Activated CD8-positive, alpha-beta T cell treated with anti-CD3 and anti-CD28 coated beads for 36 hours (primary cell): ENCODE results near the gene OPALIN. TPM values are rescaled to one million over a fixed set of nuclear protein-coding genes. Genes with fewer than 3 reads are reported as not detected.

Experiments used
- ATAC-seq: fragments of 200-7000 bp; cut with Tn5 transposase; one replicate; pipeline ENCODE4 v1.10.0; 2021; ENCODE audit warnings: mild to moderate bottlenecking, moderate library complexity
- CTCF ChIA-PET: fragments of 350-600 bp; sonication (Branson Sonifier 250); formaldehyde crosslinking; loops from one replicate; lab custom pipeline; 2021; ENCODE audit warnings: antibody characterized with exemption; lab: Charles Lee
- POLR2A ChIA-PET: fragments of 350-600 bp; sonication (Branson Sonifier 250); formaldehyde crosslinking; loops from one replicate; lab custom pipeline; 2021; ENCODE audit warnings: antibody characterized with exemption; lab: Charles Lee
- DNase-seq: peaks from one replicate; pipeline ENCODE4 v3.0.0-alpha.2; 2020
- H3K27ac Mint-ChIP-seq: one replicate; pipeline ENCODE4 v1.8.0; 2021; ENCODE audit warnings: mild to moderate bottlenecking, mixed read lengths
- H3K27me3 Mint-ChIP-seq: one replicate; pipeline ENCODE4 v1.8.0; 2021; ENCODE audit warnings: mixed read lengths
- H3K36me3 Mint-ChIP-seq: one replicate; pipeline ENCODE4 v1.8.0; 2021; ENCODE audit warnings: low read depth, mixed read lengths
- H3K4me1 Mint-ChIP-seq: one replicate; pipeline ENCODE4 v1.8.0; 2021; ENCODE audit warnings: low read depth, mixed read lengths
- H3K4me3 Mint-ChIP-seq: one replicate; pipeline ENCODE4 v1.8.0; 2021; ENCODE audit warnings: mild to moderate bottlenecking, moderate library complexity, mixed read lengths
- H3K9me3 Mint-ChIP-seq: one replicate; pipeline ENCODE4 v1.8.0; 2021; ENCODE audit warnings: mixed read lengths
- CTCF ChIP-seq: fragments of 200-600 bp; IDR thresholded peaks from one replicate; pipeline ENCODE4 v1.8.0; 2022; ENCODE audit warnings: antibody characterized with exemption, mild to moderate bottlenecking
- intact Hi-C: fragments of 100-400 bp; cut with micrococcal nuclease; formaldehyde crosslinking; loops from one replicate; pipeline ENCODE4 v1.10.0; 2022
- total RNA-seq, 2 experiments: library from RNA; stranded (reverse); gene quantifications; one replicate each; pipeline ENCODE4 v1.2.3, GENCODE V29; 2021

OPALIN gene
- total RNA-seq, 2 experiments from 2014 or later = not detected

DNA sequence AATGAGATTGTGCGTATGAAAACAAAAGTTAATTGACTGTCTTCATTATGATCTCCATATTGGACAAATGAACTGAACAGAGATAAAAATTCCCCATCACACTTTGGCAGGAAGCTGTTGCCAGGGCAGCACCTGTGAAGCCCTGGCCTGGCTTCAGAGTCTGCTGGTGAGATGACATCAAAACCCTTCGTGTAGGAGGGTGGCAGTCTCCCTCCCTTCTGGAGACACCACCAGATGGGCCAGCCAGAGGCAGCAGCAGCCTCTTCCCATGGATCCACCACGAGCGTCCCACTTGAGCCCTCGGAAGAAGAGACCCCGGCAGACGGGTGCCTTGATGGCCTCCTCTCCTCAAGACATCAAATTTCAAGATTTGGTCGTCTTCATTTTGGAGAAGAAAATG is 54.6 kb downstream of the OPALIN start, which contains the start of gene DNTT:
TSS of gene DNTT (plus strand) at position 205 of the 400 bp plus-strand sequence. CDS start at position 269, 64 bp downstream.
- ChIA-PET CTCF (interaction anchor here (1.4 to 3.0 kb wide), 3 partner anchors 37 to 75 kb away, joined by 3 to 11 read pairs (median 4); no protein-coding TSS in a partner anchor), POLR2A (no interaction called here)
- no peak for TF ChIP-seq CTCF
- ATAC-seq (no peak), DNase-seq (no peak)
- intact Hi-C loops = no loop called here
- H3K4me1 Mint-ChIP-seq = peaks cover 43% of the 10 kb centered on the region
- H3K4me3 Mint-ChIP-seq = no peak within 1 kb of the TSS
- peaks cover 6% of the 10 kb centered on the region for H3K27me3 Mint-ChIP-seq
- H3K36me3 Mint-ChIP-seq = no peaks in the 10 kb centered on the region
- H3K9me3 Mint-ChIP-seq = no peaks in the 10 kb centered on the region
- H3K27ac Mint-ChIP-seq = no peak within 1 kb of the TSS

GRCh38 chr10:96301616-96302015 is 57.2 kb downstream of the OPALIN start:
- no peak for DNase-seq
- POLR2A ChIA-PET = no interaction called here
- TF ChIP-seq CTCF = no peak
- Mint-ChIP-seq H3K9me3 (no peaks in the 10 kb centered on the region), H3K27ac (no peak overlapping the region), H3K4me3 (no peak overlapping the region), H3K27me3 (no peaks in the 10 kb centered on the region), H3K4me1 (peaks cover 56% of the 10 kb centered on the region), H3K36me3 (no peaks in the 10 kb centered on the region)
- CTCF ChIA-PET = interaction anchor here (0.6 to 1.6 kb wide), 3 partner anchors 8 to 1055 kb away, joined by 3 to 5 read pairs (median 4); no protein-coding TSS in a partner anchor
- intact Hi-C loops = no loop called here
- no peak for ATAC-seq

DNA sequence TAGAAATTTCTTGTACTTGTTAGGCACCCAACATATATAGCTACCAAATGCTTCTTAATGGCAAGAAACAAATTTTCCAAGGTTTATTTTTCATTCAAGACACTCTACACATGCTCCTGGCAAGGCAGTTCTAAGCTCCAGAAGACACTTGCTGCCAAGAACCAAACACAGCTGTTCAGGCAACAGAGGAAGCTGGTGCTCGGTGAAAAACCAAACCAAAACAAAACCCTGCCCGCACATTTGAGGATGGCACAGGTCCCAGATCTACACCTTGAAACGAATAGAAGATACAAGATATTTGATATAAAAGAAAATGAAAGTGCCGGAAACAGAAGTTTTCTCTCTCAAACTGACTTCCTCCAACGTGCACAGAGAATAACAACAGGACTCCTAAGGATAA is 59.4 kb downstream of the OPALIN start:
- Mint-ChIP-seq H3K4me3 (peak overlapping the region; percentile 47), H3K9me3 (no peaks in the 10 kb centered on the region), H3K4me1 (peaks cover 52% of the 10 kb centered on the region), H3K27ac (peak overlapping the region; percentile 80), H3K36me3 (no peaks in the 10 kb centered on the region), H3K27me3 (no peaks in the 10 kb centered on the region)
- ChIA-PET POLR2A (interaction anchor here (1.1 kb wide), 1 partner anchor 169 kb away, joined by 3 read pairs; the partner anchor contains the start of gene ZNF518A), CTCF (interaction anchor here (0.6 to 1.8 kb wide), 5 partner anchors 8 to 70 kb away, joined by 3 to 10 read pairs (median 5); no protein-coding TSS in a partner anchor)
- no peak for TF ChIP-seq CTCF
- intact Hi-C loops = loop anchor here (10.0 kb wide), 1 partner anchor 285 kb away; no protein-coding TSS in a partner anchor
- peak; percentile 21 for DNase-seq
- ATAC-seq = peak; percentile 12

DNA sequence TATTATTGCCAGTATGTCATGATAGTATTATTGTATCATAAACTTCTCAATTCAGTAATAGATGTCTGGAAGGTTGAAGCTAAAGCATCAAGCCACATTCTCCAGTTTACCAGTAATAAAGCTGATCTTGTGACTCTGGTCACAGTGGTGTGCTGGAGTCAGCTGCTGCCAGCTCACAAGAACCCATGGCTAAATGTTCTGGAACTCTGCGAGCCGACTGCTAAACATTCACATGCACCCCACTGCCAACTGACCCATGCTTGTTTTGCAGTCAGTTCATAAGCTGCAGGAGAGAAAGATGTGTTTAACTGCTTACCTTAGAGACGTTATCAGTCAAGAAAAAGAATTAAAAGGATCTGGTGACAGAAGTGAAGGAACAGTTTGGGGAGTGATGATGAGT is 60.4 kb downstream of the OPALIN start:
- DNase-seq (no peak), ATAC-seq (no peak)
- ChIA-PET CTCF (interaction anchor here (0.8 to 1.1 kb wide), 2 partner anchors 69 to 900 kb away, joined by 3 read pairs; no protein-coding TSS in a partner anchor), POLR2A (no interaction called here)
- no peak for TF ChIP-seq CTCF
- no peak overlapping the region for H3K4me3 Mint-ChIP-seq
- no peaks in the 10 kb centered on the region for H3K9me3 Mint-ChIP-seq
- H3K27me3 Mint-ChIP-seq = peaks cover 3% of the 10 kb centered on the region
- no peak overlapping the region for H3K27ac Mint-ChIP-seq
- no peaks in the 10 kb centered on the region for H3K36me3 Mint-ChIP-seq
- peaks cover 51% of the 10 kb centered on the region for H3K4me1 Mint-ChIP-seq
- intact Hi-C loops = loop anchor here (10.0 kb wide), 1 partner anchor 284 kb away; no protein-coding TSS in a partner anchor

DNA sequence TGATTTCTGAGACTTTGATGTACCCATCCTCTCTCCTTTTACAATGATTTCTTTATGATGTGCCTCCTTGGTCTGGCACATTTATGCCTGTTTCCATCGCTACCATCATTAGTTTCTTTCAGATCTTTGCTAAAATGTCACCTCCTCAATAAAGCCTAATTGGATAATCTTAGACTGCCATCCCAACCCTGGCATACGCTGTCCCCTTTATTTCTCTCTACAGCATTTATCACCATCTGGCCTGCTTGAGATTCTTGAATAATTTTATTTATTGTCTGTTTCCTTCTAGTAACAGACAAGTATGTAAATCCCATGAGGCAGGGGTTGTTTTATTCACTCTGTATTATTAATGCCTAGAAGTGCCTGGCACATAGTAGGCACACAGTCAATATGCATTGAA is 61.3 kb downstream of the OPALIN start:
- ChIA-PET CTCF (no interaction called here), POLR2A (no interaction called here)
- Mint-ChIP-seq H3K4me1 (peaks cover 52% of the 10 kb centered on the region), H3K36me3 (no peaks in the 10 kb centered on the region), H3K4me3 (no peak overlapping the region), H3K9me3 (no peaks in the 10 kb centered on the region), H3K27ac (no peak overlapping the region), H3K27me3 (peaks cover 3% of the 10 kb centered on the region)
- intact Hi-C loops = loop anchor here (10.0 kb wide), 1 partner anchor 283 kb away; no protein-coding TSS in a partner anchor
- TF ChIP-seq CTCF = no peak
- ATAC-seq (no peak), DNase-seq (no peak)
